Right lobe of liver (tissue), 6 donors: ENCODE measurements around the gene XIST. TPM values are rescaled to one million over a fixed set of nuclear protein-coding genes. Genes with fewer than 3 reads are reported as not detected.

Experiments
- ATAC-seq, 4 donors: fragments of 200-7000 bp; cut with Tn5 transposase; one replicate each; pipeline ENCODE4 v1.9.1; 2020; ENCODE audit warnings: mild to moderate bottlenecking in 4 of 4, moderate library complexity in 4 of 4
- DNase-seq, 3 donors: peaks; one replicate each; pipeline ENCODE4 v3.0.0-alpha.2; 2020
- H3K27ac ChIP-seq, 3 donors: fragments of 200-600 bp; one replicate each; pipeline ENCODE4 v1.8.0; 2022
- H3K27me3 ChIP-seq, 2 donors: fragments of 200-600 bp; one replicate each; pipeline ENCODE4 v1.8.0; 2022
- H3K36me3 ChIP-seq, 4 donors: fragments of 200-600 bp; sonication (generic) in 1 of 4; one replicate each; pipeline versions ENCODE4 v1.5.1 to v1.8.0; 2017 to 2022; ENCODE audit warnings: control low read depth in 1 of 4
- H3K4me1 ChIP-seq, 4 donors: fragments of 200-600 bp; sonication (generic) in 1 of 4; one replicate each; pipeline versions ENCODE4 v1.5.1 to v1.8.0; 2017 to 2022; ENCODE audit warnings: control low read depth in 1 of 4
- H3K4me3 ChIP-seq, 3 donors: fragments of 200-600 bp; one replicate each; pipeline ENCODE4 v1.8.0; 2022
- H3K9me3 ChIP-seq, 4 donors: fragments of 200-600 bp; sonication (generic) in 1 of 4; one replicate each; pipeline versions ENCODE4 v1.5.1 to v1.8.0; 2017 to 2022; ENCODE audit warnings: control low read depth in 1 of 4
- POLR2A ChIP-seq: fragments of 450-650 bp; IDR thresholded peaks from one replicate; pipeline ENCODE4 v1.6.1; 2017; ENCODE audit warnings: antibody characterized with exemption, mild to moderate bottlenecking
- WGBS: methylation state at CpG from one replicate; pipeline ENCODE4 v1.1.6; 2018; ENCODE audit warnings: low coverage, low lambda C conversion rate; ENCODE audit not compliant: insufficient coverage; ENCODE audit errors: missing lambda C conversion rate; 5-methylcytosine and 5-hydroxymethylcytosine counted together
- intact Hi-C, 2 donors: fragments of 100-400 bp; cut with DNase I; formaldehyde crosslinking; loops; one replicate each; pipeline versions ENCODE4 v1.11.2 to v1.14.1; 2022
- total RNA-seq, 6 experiments: library from RNA; depleted of rRNA in 2 of 6; stranded (reverse); fragments of >200 nt in 2 of 6; fragmentation: NEBNext Ultra II Directional in 3 of 6; extraction: Animal tissue kit (Norgen Biotek cat#: 25700) in 3 of 6; gene quantifications; one replicate each; pipeline versions ENCODE4 v1.1.0 to v1.2.4, GENCODE V29; 2016 to 2023
- TF ChIP-seq, protein P1 (sequence below), 4 donors: fragments of 200-600 bp in 3 of 4; fragments of 450-650 bp in 1 of 4; IDR thresholded peaks; one replicate each; pipeline versions ENCODE4 v1.5.1 to v1.8.0; 2016 to 2022; ENCODE audit warnings: antibody characterized with exemption in 4 of 4, mild to moderate bottlenecking in 2 of 4
- donor health status: DM: no; HTN: yes; CAD: no.
- donor health status: DM: no; HTN: no; CAD: no.
- donor health status: DM: no; HTN: no; CAD: no.
- donor health status: DM: no; HTN: yes; CAD: no.
- donor health status: DM: no; HTN: yes; CAD: no.

The XIST gene
- total RNA-seq, 6 experiments from 2014 or later: 0.11 to 178 (median 99.4) TPM

DNA sequence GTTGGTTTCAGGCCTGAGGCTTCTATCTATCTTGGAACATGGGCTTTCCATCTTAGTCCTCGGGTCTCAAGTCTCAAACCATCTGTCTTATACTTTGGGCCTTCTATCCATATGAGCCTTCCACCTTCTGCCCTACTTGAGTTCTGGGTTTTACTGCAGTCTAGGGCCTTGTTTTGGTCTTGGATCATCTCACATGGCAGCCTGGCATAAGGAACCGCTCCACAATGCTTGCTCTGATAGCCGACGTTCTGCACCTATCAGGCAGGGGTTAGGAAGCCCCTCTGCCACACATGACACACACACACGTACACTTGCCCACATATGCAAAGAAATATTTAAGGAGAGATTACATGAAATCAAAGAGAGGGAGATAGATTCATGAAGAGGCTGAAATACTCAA is 25.5 kb downstream of the XIST start:
- DNase-seq (no peak), ATAC-seq (no peak)
- no peak overlapping the region for H3K4me3 ChIP-seq
- H3K27me3 ChIP-seq: no peaks in the 10 kb centered on the region
- no peaks in the 10 kb centered on the region for H3K9me3 ChIP-seq
- H3K36me3 ChIP-seq: peaks cover 0 to 58% (median 15%) of the 10 kb centered on the region in 4 donors
- intact Hi-C loops: no loop called here
- 59% methylated on average over 5 of the region's 5 CpGs for WGBS
- no peak overlapping the region for H3K27ac ChIP-seq
- no peaks in the 10 kb centered on the region for H3K4me1 ChIP-seq
- TF ChIP-seq POLR2A: no peak
- TF ChIP-seq, protein P1, sequence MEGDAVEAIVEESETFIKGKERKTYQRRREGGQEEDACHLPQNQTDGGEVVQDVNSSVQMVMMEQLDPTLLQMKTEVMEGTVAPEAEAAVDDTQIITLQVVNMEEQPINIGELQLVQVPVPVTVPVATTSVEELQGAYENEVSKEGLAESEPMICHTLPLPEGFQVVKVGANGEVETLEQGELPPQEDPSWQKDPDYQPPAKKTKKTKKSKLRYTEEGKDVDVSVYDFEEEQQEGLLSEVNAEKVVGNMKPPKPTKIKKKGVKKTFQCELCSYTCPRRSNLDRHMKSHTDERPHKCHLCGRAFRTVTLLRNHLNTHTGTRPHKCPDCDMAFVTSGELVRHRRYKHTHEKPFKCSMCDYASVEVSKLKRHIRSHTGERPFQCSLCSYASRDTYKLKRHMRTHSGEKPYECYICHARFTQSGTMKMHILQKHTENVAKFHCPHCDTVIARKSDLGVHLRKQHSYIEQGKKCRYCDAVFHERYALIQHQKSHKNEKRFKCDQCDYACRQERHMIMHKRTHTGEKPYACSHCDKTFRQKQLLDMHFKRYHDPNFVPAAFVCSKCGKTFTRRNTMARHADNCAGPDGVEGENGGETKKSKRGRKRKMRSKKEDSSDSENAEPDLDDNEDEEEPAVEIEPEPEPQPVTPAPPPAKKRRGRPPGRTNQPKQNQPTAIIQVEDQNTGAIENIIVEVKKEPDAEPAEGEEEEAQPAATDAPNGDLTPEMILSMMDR (IDR thresholded peaks at IDR 0.05): no peak

DNA sequence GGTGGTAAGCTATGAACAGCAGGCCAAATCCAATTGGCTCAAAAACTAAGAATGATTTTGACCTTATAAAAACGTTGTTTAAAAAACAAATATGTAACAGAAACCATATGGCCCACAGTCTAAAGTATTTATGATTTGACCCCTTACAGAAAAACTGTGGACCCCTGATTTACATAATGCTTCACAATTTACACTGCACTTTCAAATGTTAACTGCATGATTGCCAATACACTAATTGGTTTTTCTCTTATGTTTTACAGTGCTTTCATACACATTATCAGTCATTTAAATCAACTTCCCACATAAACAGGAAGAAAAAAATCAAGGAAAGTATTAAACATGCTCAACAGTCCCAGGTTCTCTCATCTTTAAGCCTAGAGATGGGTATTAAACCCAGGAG is 26.9 kb downstream of the XIST start:
- Histone ChIP-seq H3K4me1 (no peaks in the 10 kb centered on the region), H3K9me3 (no peaks in the 10 kb centered on the region), H3K27me3 (no peaks in the 10 kb centered on the region), H3K4me3 (no peak overlapping the region), H3K27ac (no peak overlapping the region), H3K36me3 (peaks cover 0 to 64% (median 9%) of the 10 kb centered on the region in 4 donors)
- no peak for TF ChIP-seq POLR2A
- TF ChIP-seq, protein P1 (IDR thresholded peaks at IDR 0.05): no peak
- intact Hi-C loops: no loop called here
- ATAC-seq (no peak), DNase-seq (no peak)
- 35% methylated on average over 1 of the region's 1 CpG for WGBS

DNA sequence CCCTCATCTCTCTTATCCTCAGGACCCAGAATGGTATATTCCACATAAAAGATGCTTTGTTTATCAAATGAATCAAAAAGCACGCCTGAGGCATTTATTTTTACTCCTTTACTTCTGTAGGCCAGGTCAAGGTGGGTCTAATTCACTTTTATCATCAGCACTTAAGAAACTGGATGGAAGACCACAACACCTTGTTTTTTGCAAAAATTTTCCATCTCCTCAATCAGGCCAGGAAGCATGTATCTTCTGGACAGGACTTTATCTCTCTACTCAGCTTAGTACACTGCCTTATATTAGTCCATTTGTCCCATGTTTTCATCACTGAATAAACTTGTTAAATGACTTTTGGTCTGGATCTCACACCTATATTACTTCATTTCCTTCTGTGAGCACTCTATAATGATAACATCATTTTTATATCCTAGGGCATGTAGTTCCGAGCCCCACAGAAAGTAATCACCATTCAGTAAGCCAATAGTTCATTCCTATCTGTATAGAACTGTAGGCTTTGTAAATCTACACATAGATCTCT is 29.0 kb downstream of the XIST start:
- WGBS: 57% methylated on average over 2 of the region's 2 CpGs
- intact Hi-C loops: no loop called here
- Histone ChIP-seq H3K9me3 (no peaks in the 10 kb centered on the region), H3K27me3 (no peaks in the 10 kb centered on the region), H3K36me3 (peaks cover 0 to 55% (median 9%) of the 10 kb centered on the region in 4 donors), H3K4me3 (no peak overlapping the region), H3K27ac (no peak overlapping the region), H3K4me1 (no peaks in the 10 kb centered on the region)
- no peak for TF ChIP-seq POLR2A
- TF ChIP-seq, protein P1 (IDR thresholded peaks at IDR 0.05): no peak
- ATAC-seq (no peak), DNase-seq (no peak)

DNA sequence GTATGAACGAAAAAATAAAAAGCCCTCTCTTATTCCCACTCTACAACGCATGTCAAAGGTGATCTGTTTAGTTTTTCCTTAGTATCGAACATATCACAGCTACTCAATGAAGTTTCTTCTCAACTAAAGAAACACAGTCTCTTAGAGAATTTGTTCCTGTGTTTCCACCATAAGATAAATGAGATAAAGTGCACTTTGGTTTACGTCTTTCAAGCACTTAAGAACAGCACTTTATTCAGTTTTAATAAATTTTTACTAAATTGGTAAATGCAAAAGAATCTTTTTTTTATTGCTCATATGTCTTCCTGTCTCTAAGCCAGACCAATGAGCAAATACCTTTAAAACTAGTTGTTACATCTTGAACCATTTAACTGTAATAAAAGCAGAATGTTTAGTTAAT is 29.7 kb downstream of the XIST start:
- Histone ChIP-seq H3K27ac (no peak overlapping the region), H3K4me1 (no peaks in the 10 kb centered on the region), H3K27me3 (no peaks in the 10 kb centered on the region), H3K36me3 (peaks cover 0 to 47% (median 5%) of the 10 kb centered on the region in 4 donors), H3K9me3 (no peaks in the 10 kb centered on the region), H3K4me3 (no peak overlapping the region)
- intact Hi-C loops: no loop called here
- no peak for TF ChIP-seq POLR2A
- TF ChIP-seq, protein P1 (IDR thresholded peaks at IDR 0.05): no peak
- no peak for ATAC-seq
- 86% methylated on average over 4 of the region's 4 CpGs for WGBS
- DNase-seq: no peak
